Measurements from ENCODE around the gene TRAP1.

The TRAP1 gene

GRCh38 chr16:3734758-3735221 is 17.5 kb upstream of the TRAP1 start:
- Histone ChIP-seq H3K79me2 (ENCODE audit: insufficient read depth, low read depth) (no peaks in the 10 kb centered on the region; the same call in 1 of the 2 replicates), H3K36me3 (ENCODE audit: insufficient read depth) (peaks cover 14% of the 10 kb centered on the region; the same call in 1 of the 2 replicates)

GRCh38 chr16:3734084-3734757 is 16.9 kb upstream of the TRAP1 start:
- Histone ChIP-seq H3K4me2 (no peak overlapping the region), H2AFZ (ENCODE audit: low read depth) (no peak overlapping the region), H3K27ac (no peak overlapping the region), H3K4me3 (IDR thresholded peaks at IDR 0.05; ENCODE audit: insufficient read depth, low read depth, low read length) (no peak overlapping the region), H3K79me2 (ENCODE audit: insufficient read depth, low read depth) (no peaks in the 10 kb centered on the region; the same call in 1 of the 2 replicates), H3K4me1 (ENCODE audit: low read depth, poor library complexity, severe bottlenecking) (no peaks in the 10 kb centered on the region), H3K27me3 (ENCODE audit: insufficient read depth, low read depth) (no peaks in the 10 kb centered on the region), H4K20me1 (ENCODE audit: insufficient read depth) (no peaks in the 10 kb centered on the region), H3K9ac (no peak overlapping the region), H3K36me3 (ENCODE audit: insufficient read depth) (peaks cover 12% of the 10 kb centered on the region; the same call in 1 of the 2 replicates)
- TF ChIP-seq CTCF (conservative IDR thresholded peaks at IDR 0.05; ENCODE audit: low read depth, low read length): no peak

More at GRCh38 chr16:3734758-3735221, 17.5 kb upstream of the TRAP1 start:
- H3K27me3 ChIP-seq (ENCODE audit: insufficient read depth, low read depth): no peaks in the 10 kb centered on the region
- no peak overlapping the region for H3K9ac ChIP-seq
- H3K27ac ChIP-seq: no peak overlapping the region
- H3K4me1 ChIP-seq (ENCODE audit: low read depth, poor library complexity, severe bottlenecking): no peaks in the 10 kb centered on the region
- H3K4me3 ChIP-seq (IDR thresholded peaks at IDR 0.05; ENCODE audit: insufficient read depth, low read depth, low read length): no peak overlapping the region
- no peak overlapping the region for H2AFZ ChIP-seq (ENCODE audit: low read depth)
- no peak for TF ChIP-seq CTCF (conservative IDR thresholded peaks at IDR 0.05; ENCODE audit: low read depth, low read length)
- no peak overlapping the region for H3K4me2 ChIP-seq
- no peaks in the 10 kb centered on the region for H4K20me1 ChIP-seq (ENCODE audit: insufficient read depth)

- no peak for TF ChIP-seq CTCF (conservative IDR thresholded peaks at IDR 0.05; ENCODE audit: low read depth, low read length)
- Histone ChIP-seq H2AFZ (ENCODE audit: low read depth) (no peak overlapping the region), H3K4me3 (IDR thresholded peaks at IDR 0.05; ENCODE audit: insufficient read depth, low read depth, low read length) (no peak overlapping the region), H3K36me3 (ENCODE audit: insufficient read depth) (peaks cover 17% of the 10 kb centered on the region; the same call in 1 of the 2 replicates), H4K20me1 (ENCODE audit: insufficient read depth) (no peaks in the 10 kb centered on the region), H3K4me2 (no peak overlapping the region), H3K79me2 (ENCODE audit: insufficient read depth, low read depth) (no peaks in the 10 kb centered on the region; the same call in 1 of the 2 replicates), H3K27ac (no peak overlapping the region), H3K27me3 (ENCODE audit: insufficient read depth, low read depth) (no peaks in the 10 kb centered on the region), H3K4me1 (ENCODE audit: low read depth, poor library complexity, severe bottlenecking) (no peaks in the 10 kb centered on the region), H3K9ac (no peak overlapping the region)
Observed at GRCh38 chr16:3732171-3732570, 14.8 kb upstream of the TRAP1 start.

GRCh38 chr16:3731126-3731935 is 14.0 kb upstream of the TRAP1 start:
- H3K27me3 ChIP-seq (ENCODE audit: insufficient read depth, low read depth): no peaks in the 10 kb centered on the region
- no peak overlapping the region for H2AFZ ChIP-seq (ENCODE audit: low read depth)
- no peaks in the 10 kb centered on the region for H3K4me1 ChIP-seq (ENCODE audit: low read depth, poor library complexity, severe bottlenecking)
- no peak overlapping the region for H3K9ac ChIP-seq
- no peak overlapping the region for H3K4me2 ChIP-seq
- no peaks in the 10 kb centered on the region for H4K20me1 ChIP-seq (ENCODE audit: insufficient read depth)
- H3K79me2 ChIP-seq (ENCODE audit: insufficient read depth, low read depth): no peaks in the 10 kb centered on the region; the same call in 1 of the 2 replicates
- H3K27ac ChIP-seq: no peak overlapping the region
- TF ChIP-seq CTCF (conservative IDR thresholded peaks at IDR 0.05; ENCODE audit: low read depth, low read length): no peak
- no peak overlapping the region for H3K4me3 ChIP-seq (IDR thresholded peaks at IDR 0.05; ENCODE audit: insufficient read depth, low read depth, low read length)
- H3K36me3 ChIP-seq (ENCODE audit: insufficient read depth): peaks cover 12% of the 10 kb centered on the region; the same call in 1 of the 2 replicates

Measured in KMS-11 (cell line).